Activated naive CD8-positive, alpha-beta T cell treated with anti-CD3 and anti-CD28 coated beads, Interleukin-2, amount 50 U/mL, for 24 hours (primary cell): ENCODE measurements around the gene SPINK9.
A peak's percentile ranks its signal among the peaks of the same experiment; 100 is the strongest.

Experiments
- ATAC-seq: fragments of 150-1000 bp; cut with Tn5 transposase; one replicate; pipeline ENCODE4 v1.10.0; 2021
- DNase-seq: peaks from one replicate; pipeline ENCODE4 v3.0.0; 2021
- H3K27ac Mint-ChIP-seq: one replicate; pipeline ENCODE4 v1.8.0; 2021; ENCODE audit warnings: mild to moderate bottlenecking, mixed read lengths
- H3K27me3 Mint-ChIP-seq: one replicate; pipeline ENCODE4 v1.8.0; 2021; ENCODE audit warnings: mixed read lengths
- H3K36me3 Mint-ChIP-seq: one replicate; pipeline ENCODE4 v1.8.0; 2021; ENCODE audit warnings: low read depth, mixed read lengths
- H3K4me1 Mint-ChIP-seq: one replicate; pipeline ENCODE4 v1.8.0; 2021; ENCODE audit warnings: mixed read lengths
- H3K4me3 Mint-ChIP-seq: one replicate; pipeline ENCODE4 v1.8.0; 2021; ENCODE audit warnings: mild to moderate bottlenecking, moderate library complexity, mixed read lengths
- H3K9me3 Mint-ChIP-seq: one replicate; pipeline ENCODE4 v1.8.0; 2021; ENCODE audit warnings: mixed read lengths

SPINK9 gene

GRCh38 chr5:148342371-148343045, 7.1 kb downstream of the SPINK9 start:
- H3K4me3 Mint-ChIP-seq, result no peak overlapping the region
- H3K36me3 Mint-ChIP-seq, result no peaks in the 10 kb centered on the region
- DNase-seq (no peak), ATAC-seq (no peak)
- no peak overlapping the region for H3K27ac Mint-ChIP-seq
- no peaks in the 10 kb centered on the region for H3K4me1 Mint-ChIP-seq
- no peaks in the 10 kb centered on the region for H3K27me3 Mint-ChIP-seq
- H3K9me3 Mint-ChIP-seq, result no peaks in the 10 kb centered on the region

GRCh38 chr5:148343046-148343407, 7.7 kb downstream of the SPINK9 start:
- ATAC-seq, result no peak
- H3K4me3 Mint-ChIP-seq, result no peak overlapping the region
- H3K36me3 Mint-ChIP-seq, result no peaks in the 10 kb centered on the region
- DNase-seq, result no peak
- H3K27ac Mint-ChIP-seq, result no peak overlapping the region
- no peaks in the 10 kb centered on the region for H3K4me1 Mint-ChIP-seq
- H3K9me3 Mint-ChIP-seq, result no peaks in the 10 kb centered on the region
- no peaks in the 10 kb centered on the region for H3K27me3 Mint-ChIP-seq

GRCh38 chr5:148343603-148344487, 8.5 kb downstream of the SPINK9 start:
- Mint-ChIP-seq H3K4me1 (no peaks in the 10 kb centered on the region), H3K9me3 (no peaks in the 10 kb centered on the region), H3K27ac (no peak overlapping the region), H3K27me3 (no peaks in the 10 kb centered on the region), H3K4me3 (no peak overlapping the region), H3K36me3 (no peaks in the 10 kb centered on the region)
- ATAC-seq (no peak), DNase-seq (no peak)

- no peaks in the 10 kb centered on the region for H3K36me3 Mint-ChIP-seq
- H3K4me1 Mint-ChIP-seq, result no peaks in the 10 kb centered on the region
- H3K27ac Mint-ChIP-seq, result no peak overlapping the region
- no peak overlapping the region for H3K4me3 Mint-ChIP-seq
- no peak for DNase-seq
- H3K9me3 Mint-ChIP-seq, result no peaks in the 10 kb centered on the region
- no peak for ATAC-seq
- no peaks in the 10 kb centered on the region for H3K27me3 Mint-ChIP-seq
These were observed 12.3 kb downstream of the SPINK9 start for GRCh38 chr5:148347706-148348105.

GRCh38 chr5:148352696-148353095, 17.3 kb downstream of the SPINK9 start:
- Mint-ChIP-seq H3K4me1 (no peaks in the 10 kb centered on the region), H3K9me3 (no peaks in the 10 kb centered on the region), H3K36me3 (no peaks in the 10 kb centered on the region), H3K27me3 (no peaks in the 10 kb centered on the region), H3K27ac (no peak overlapping the region), H3K4me3 (no peak overlapping the region)
- DNase-seq, result no peak
- ATAC-seq, result no peak

- no peaks in the 10 kb centered on the region for H3K4me1 Mint-ChIP-seq
- H3K4me3 Mint-ChIP-seq, result no peak overlapping the region
- DNase-seq (no peak), ATAC-seq (no peak)
- H3K36me3 Mint-ChIP-seq, result no peaks in the 10 kb centered on the region
- no peak overlapping the region for H3K27ac Mint-ChIP-seq
- H3K9me3 Mint-ChIP-seq, result no peaks in the 10 kb centered on the region
- H3K27me3 Mint-ChIP-seq, result no peaks in the 10 kb centered on the region
These were observed 18.3 kb downstream of the SPINK9 start for GRCh38 chr5:148353634-148354033.

- H3K9me3 Mint-ChIP-seq, result peaks cover 15% of the 10 kb centered on the region
- no peak for ATAC-seq
- no peak for DNase-seq
- H3K27ac Mint-ChIP-seq, result no peak overlapping the region
- peaks cover 1% of the 10 kb centered on the region for H3K27me3 Mint-ChIP-seq
- H3K36me3 Mint-ChIP-seq, result no peaks in the 10 kb centered on the region
- no peaks in the 10 kb centered on the region for H3K4me1 Mint-ChIP-seq
- no peak overlapping the region for H3K4me3 Mint-ChIP-seq
These were observed 29.0 kb downstream of the SPINK9 start for GRCh38 chr5:148364343-148364742.

- no peak for DNase-seq
- peaks cover 1% of the 10 kb centered on the region for H3K27me3 Mint-ChIP-seq
- no peak overlapping the region for H3K4me3 Mint-ChIP-seq
- H3K27ac Mint-ChIP-seq, result no peak overlapping the region
- no peak for ATAC-seq
- no peaks in the 10 kb centered on the region for H3K4me1 Mint-ChIP-seq
- peaks cover 4% of the 10 kb centered on the region for H3K36me3 Mint-ChIP-seq
- peaks cover 20% of the 10 kb centered on the region for H3K9me3 Mint-ChIP-seq
These were observed 32.9 kb downstream of the SPINK9 start for GRCh38 chr5:148368299-148368698.

- H3K9me3 Mint-ChIP-seq, result peaks cover 20% of the 10 kb centered on the region
- H3K27me3 Mint-ChIP-seq, result peaks cover 1% of the 10 kb centered on the region
- no peak overlapping the region for H3K4me3 Mint-ChIP-seq
- no peak for DNase-seq
- no peaks in the 10 kb centered on the region for H3K4me1 Mint-ChIP-seq
- ATAC-seq, result no peak
- H3K27ac Mint-ChIP-seq, result no peak overlapping the region
- H3K36me3 Mint-ChIP-seq, result peaks cover 5% of the 10 kb centered on the region
These were observed 36.9 kb downstream of the SPINK9 start for GRCh38 chr5:148372166-148372725.

GRCh38 chr5:148372893-148373292, 37.5 kb downstream of the SPINK9 start:
- no peak overlapping the region for H3K27ac Mint-ChIP-seq
- no peak for ATAC-seq
- no peaks in the 10 kb centered on the region for H3K4me1 Mint-ChIP-seq
- H3K27me3 Mint-ChIP-seq, result peaks cover 1% of the 10 kb centered on the region
- peaks cover 19% of the 10 kb centered on the region for H3K9me3 Mint-ChIP-seq
- peaks cover 9% of the 10 kb centered on the region for H3K36me3 Mint-ChIP-seq
- no peak for DNase-seq
- no peak overlapping the region for H3K4me3 Mint-ChIP-seq

- peak; percentile 73 for ATAC-seq
- DNase-seq, result no peak
- peaks cover 18% of the 10 kb centered on the region for H3K36me3 Mint-ChIP-seq
- peaks cover 10% of the 10 kb centered on the region for H3K9me3 Mint-ChIP-seq
- H3K4me1 Mint-ChIP-seq, result peaks cover 7% of the 10 kb centered on the region
- no peaks in the 10 kb centered on the region for H3K27me3 Mint-ChIP-seq
- no peak overlapping the region for H3K4me3 Mint-ChIP-seq
- H3K27ac Mint-ChIP-seq, result no peak overlapping the region
These were observed 39.5 kb downstream of the SPINK9 start for GRCh38 chr5:148374690-148375360.

GRCh38 chr5:148376198-148376597, 40.8 kb downstream of the SPINK9 start:
- H3K9me3 Mint-ChIP-seq, result peaks cover 10% of the 10 kb centered on the region
- DNase-seq (no peak), ATAC-seq (no peak)
- H3K27ac Mint-ChIP-seq, result no peak overlapping the region
- no peaks in the 10 kb centered on the region for H3K27me3 Mint-ChIP-seq
- H3K4me1 Mint-ChIP-seq, result peaks cover 10% of the 10 kb centered on the region
- H3K36me3 Mint-ChIP-seq, result peaks cover 18% of the 10 kb centered on the region
- H3K4me3 Mint-ChIP-seq, result no peak overlapping the region

GRCh38 chr5:148378670-148379069, 43.3 kb downstream of the SPINK9 start:
- Mint-ChIP-seq H3K9me3 (peaks cover 10% of the 10 kb centered on the region), H3K27me3 (no peaks in the 10 kb centered on the region), H3K4me3 (no peak overlapping the region), H3K4me1 (peaks cover 19% of the 10 kb centered on the region), H3K27ac (no peak overlapping the region), H3K36me3 (peaks cover 18% of the 10 kb centered on the region)
- DNase-seq, result no peak
- ATAC-seq, result no peak

GRCh38 chr5:148379340-148379739, 44.0 kb downstream of the SPINK9 start:
- H3K36me3 Mint-ChIP-seq, result peaks cover 22% of the 10 kb centered on the region
- no peak overlapping the region for H3K4me3 Mint-ChIP-seq
- DNase-seq, result no peak
- peaks cover 10% of the 10 kb centered on the region for H3K9me3 Mint-ChIP-seq
- H3K27me3 Mint-ChIP-seq, result no peaks in the 10 kb centered on the region
- H3K27ac Mint-ChIP-seq, result no peak overlapping the region
- ATAC-seq, result no peak
- H3K4me1 Mint-ChIP-seq, result peaks cover 24% of the 10 kb centered on the region
